NCI-H1694 (cell line): ENCODE data around the gene PRRC2C.
"Not testable (repeated sequence)": the region's sequence is repeated elsewhere in the genome, so short reads cannot be mapped to it uniquely, and the experiment has no call there.

Experiments used
- DNase-seq: peaks from one replicate; lab custom pipeline; 2025; lab: John Stamatoyannopoulos, UW

PRRC2C gene

DNA sequence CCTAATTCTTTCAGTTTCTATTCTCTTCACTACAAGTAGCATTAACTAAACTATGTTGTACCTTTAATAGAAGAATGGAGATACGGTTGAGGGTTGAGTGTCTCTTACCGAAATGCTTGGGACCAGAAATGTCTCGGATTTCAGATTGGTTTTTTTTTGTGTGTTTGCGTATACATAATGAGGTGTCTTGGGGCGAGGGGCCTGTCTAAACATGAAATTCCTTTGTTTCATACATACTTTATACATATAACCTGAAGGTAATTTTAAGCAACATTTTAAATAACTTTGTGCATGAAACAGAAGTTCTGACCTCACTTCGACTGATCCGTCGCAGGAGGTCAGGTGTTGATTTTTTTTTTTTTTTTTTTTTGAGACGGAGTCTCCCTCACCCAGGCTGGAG lies 100.4 kb downstream of the PRRC2C start:
- DNase-seq: no peak

DNA sequence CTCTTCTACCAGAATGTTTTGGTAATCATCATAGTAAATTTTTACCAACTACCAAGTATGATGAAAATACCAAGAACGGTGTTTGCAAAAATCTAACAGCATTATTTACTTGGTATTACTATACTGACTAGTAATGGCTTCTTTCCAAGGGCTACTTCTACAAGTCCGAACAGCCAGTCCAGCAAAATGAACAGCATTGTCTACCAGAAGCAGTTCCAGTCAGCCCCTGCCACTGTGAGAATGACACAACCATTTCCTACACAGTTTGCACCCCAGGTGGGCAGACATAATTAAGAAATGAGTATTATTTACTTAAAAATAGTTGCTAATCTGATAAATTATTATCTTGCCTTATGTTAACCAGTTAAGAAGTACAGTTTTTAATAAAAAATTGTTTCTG lies 102.9 kb downstream of the PRRC2C start:
- DNase-seq: no peak

DNA sequence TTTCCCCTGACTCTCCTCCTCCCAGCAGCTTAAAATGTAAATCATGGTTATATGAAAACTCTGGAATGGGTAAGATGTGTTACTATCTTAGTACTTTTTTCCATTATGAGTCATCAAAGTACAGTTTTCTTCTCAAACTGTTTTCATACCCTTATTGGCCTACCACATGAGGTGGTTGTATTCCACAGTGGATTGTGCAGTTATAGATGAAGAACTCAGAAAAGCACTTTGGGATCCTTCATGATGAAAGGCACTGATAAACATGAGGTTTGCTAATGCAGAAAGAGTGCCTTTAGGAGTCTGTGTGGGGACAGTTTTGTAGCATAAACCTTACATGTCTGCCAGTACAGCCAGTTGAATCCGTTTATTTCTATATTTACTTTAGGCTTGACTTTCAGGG lies 104.7 kb downstream of the PRRC2C start:
- no peak for DNase-seq

DNA sequence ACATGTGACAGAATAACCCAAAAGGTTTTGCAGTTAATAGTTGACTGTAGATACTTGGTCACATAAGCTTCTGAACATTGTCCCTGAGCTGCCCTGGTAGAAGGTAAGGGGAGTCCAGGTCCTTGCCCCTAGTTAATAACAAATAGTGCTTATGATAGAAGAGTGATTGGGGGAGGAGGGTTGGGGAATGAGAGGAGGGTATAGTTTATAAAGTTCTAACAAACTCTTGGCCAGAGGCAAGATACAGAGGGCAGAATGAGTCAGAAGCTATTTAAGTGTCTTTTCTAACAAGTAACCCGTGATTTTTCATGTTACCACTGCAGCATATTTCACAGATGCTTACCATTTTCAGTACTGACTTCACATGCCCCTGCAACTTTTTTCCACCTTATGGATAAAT lies 110.0 kb downstream of the PRRC2C start:
- no peak for DNase-seq

DNA sequence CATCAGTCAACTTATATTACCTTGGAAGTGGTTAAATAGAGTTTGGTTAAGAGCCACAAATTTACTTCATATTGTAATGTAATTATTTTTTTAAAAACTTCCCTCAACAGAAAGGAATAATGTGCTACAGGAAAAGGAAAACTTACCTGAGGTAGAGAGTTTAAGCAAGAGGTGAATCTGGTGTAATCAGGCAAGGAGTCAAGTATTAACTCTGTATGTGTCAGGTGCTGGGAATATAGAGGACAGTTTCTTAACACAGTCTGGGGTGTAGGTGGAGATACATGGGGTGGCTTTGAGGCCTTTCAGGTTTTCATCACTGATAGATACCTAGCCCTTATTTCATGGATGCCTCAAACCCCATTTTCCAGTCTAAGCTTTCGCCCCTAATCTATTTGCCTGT lies 110.8 kb downstream of the PRRC2C start:
- no peak for DNase-seq

DNA sequence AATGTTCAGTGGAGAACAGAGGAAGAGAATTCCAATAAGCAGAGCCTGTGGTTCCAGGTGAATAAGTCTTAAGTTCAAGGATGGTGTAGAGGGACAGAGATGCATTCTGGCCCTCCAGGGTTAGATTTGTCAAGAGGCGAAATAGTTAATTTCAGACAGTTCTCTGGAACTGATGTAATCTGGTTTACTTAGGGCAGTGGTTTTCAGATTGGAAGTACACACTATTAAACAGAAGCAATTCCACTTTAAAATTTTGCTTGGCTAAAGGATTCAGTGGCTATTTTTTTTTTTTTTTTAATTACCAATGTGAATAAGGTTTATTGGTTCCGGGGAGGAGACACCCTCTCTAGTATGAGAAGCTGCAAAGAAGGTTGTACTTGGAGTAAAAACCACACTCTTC lies 111.4 kb downstream of the PRRC2C start:
- DNase-seq: no peak

DNA sequence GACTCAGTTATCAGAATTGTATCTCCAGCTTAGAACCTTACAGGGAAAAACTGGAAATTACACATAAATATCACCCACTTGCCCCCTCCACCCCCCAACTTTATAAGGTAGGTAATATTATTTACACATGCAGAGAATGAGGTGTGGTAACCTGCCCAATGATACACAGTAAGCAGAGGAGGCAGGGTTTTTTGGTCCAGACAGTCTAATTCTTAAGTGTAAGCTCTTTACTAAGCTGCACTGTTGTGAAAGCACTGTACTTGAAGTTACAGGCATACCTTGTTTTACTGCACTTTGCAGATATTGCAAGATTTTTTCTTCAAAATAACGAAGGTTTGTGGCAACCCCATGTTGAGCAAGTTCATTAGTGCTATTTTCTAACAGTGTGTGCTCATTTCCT lies 111.9 kb downstream of the PRRC2C start:
- DNase-seq: no peak

DNA sequence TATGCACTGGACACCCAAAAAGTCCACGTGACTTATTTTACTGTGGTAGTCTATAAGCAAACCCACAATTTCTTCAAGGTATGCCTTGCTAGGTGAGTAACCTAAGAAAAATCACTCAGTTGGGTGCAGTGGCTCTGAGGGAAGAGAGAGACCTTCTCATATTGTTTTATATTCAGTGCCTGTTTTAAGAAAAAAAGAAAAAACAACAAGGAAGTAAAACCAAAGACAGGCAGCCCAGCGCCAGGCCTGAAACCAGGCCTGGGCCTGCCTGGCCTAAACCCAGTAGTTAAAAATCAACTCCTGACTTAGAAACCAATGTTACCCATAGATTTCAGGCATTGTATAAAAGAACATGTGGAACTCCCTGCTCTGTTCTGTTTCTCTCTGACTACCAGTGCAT lies 115.0 kb downstream of the PRRC2C start:
- not testable (repeated sequence) for DNase-seq

DNA sequence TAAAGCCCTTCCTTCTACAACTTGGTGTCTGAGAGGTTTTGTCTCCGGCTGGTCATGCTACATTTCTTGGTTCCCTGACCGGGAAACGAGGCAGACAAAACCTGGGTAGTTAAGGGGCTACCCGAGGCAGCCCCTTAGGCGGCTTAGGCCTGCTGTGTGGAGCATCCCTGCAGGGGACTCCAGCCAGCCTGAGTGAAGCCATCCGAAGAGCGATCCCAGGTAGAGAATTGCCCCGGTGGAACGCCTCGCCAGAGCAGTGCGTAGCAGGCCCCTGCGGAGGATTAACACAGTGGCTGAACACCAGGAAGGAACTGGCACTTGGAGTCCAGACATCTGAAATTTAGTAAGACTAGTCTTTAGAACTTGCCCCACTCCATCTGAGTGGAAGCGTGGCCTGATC lies 115.5 kb downstream of the PRRC2C start:
- no peak for DNase-seq

DNA sequence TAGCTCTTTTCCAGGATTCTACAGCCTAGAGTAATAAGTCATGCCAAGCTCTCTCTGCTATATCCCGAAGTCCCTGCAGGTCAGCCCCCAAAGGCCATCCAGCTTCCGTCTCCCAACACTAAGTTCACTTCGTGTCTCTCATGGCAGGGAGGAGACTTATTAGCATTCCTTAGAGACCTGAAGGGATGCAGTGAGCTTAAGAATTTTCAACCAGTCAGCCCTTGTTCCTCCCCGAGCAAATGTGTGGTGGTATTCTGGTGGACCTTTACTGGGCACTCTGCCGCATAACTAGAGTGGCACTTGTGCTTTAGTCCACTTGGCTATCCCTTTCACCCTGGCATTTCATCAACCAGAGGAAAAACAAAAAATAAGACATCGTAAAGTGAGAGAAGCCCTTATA lies 117.7 kb downstream of the PRRC2C start:
- not testable (repeated sequence) for DNase-seq

DNA sequence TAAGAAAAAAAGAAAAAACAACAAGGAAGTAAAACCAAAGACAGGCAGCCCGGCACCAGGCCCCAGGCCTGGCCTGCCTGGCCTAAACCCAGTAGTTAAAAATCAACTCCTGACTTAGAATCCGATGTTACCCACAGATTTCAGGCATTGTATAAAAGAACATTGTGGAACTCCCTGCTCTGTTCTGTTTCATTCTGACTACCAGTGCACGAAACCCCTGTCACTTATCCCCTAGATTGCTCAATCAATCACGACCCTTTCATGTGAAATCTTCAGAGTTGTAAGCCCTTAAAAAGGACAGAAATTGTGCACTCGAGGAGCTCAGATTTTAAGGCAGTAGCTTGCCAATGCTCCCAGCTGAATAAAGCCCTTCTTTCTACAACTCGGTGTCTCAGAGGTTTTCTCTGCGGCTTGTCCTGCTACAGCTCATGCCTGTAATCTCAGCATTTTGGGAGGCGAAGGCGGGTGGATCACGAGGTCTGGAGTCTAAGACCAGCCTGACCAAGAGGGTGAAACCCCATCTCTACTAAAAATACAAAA lies 121.1 kb downstream of the PRRC2C start:
- DNase-seq: no peak

DNA sequence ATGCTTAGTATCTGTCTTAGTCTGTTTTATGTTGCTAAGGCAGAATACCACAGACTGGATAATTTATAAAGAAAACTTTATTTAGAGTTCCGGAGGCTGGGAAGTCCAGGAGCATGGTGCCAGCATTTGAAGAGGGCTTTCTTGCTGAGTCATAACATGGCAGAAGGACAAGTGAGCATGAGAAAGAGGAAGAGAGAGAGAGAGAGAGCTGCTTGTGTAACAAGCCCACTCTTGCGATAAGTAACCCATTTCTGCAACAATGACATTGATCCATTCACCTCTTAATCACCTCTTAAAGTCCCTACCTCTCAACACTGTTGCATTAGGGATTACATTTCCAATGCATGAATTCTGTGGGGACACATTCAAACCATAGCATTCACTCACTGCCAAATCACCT lies 125.1 kb downstream of the PRRC2C start:
- DNase-seq: no peak

DNA sequence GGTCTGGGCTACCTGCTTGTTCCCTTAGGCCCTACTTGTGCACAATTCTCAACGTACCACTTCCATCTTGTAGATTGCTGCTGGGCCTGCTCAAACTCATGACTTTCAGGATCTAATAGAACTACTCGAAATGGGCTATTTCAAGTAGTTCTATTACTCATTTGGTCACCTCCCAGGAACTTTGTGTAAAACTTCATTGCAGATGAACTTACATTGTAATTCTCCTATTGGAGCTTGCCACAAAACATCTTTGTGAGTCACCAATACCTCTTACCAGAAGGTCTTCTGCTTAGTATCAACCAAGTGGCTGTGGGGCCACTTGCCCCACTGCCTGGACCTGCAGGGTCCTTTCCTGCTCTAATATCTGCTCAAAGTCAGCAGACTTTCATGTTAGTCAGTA lies 126.0 kb downstream of the PRRC2C start:
- no peak for DNase-seq

DNA sequence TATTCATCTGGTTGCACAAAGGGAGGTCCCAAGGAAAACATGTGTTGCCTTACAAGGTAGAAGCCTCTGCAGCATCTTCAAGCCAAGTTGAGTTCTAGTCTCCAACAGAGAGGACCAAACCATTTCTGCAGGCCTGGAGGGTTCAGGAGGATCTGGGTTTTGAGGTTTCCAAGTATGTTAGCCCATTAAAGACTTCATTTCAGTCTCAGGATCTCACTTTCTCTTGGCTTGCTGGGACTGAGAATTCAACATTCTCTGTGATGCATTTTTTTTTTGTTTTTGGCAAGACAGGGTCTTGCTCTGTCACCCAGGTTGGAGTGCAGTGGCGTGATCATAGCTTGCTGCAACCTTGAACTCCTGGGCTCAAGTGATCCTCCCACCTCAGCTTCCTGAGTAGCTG lies 128.0 kb downstream of the PRRC2C start:
- no peak for DNase-seq

DNA sequence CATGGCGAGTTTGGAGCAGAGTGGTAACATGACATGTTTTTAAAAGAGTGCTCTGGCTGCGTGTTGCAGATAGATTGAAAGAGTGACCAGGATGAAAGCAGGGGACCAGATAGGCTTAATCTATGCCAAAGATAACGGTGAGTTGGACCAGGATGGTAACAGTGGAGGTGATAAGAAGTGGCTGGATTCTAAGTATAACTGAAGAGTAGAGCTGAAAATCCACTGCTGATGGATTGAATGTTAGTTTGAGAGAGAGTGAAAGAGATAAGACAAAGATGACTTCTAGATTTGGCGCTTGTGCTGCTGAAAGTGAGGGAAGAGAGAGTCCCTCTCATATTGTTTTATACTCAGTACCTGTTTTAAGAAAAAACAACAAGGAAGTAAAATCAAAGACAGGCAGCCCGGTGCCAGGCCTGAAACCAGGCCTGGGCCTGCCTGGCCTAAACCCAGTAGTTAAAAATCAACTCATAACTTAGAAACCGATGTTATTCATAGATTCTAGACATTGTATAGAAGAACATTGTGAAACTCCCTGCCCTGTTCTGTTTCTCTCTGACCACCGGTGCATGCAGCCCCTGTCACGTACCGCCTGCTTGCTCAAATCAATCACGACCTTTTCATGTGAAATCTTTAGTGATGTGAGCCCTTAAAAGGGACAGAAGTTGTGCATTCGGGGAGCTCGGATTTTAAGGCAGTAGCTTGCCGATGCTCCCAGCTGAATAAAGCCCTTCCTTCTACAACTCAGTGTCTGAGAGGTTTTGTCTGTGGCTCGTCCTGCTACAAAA lies 130.0 kb downstream of the PRRC2C start:
- not testable (repeated sequence) for DNase-seq

DNA sequence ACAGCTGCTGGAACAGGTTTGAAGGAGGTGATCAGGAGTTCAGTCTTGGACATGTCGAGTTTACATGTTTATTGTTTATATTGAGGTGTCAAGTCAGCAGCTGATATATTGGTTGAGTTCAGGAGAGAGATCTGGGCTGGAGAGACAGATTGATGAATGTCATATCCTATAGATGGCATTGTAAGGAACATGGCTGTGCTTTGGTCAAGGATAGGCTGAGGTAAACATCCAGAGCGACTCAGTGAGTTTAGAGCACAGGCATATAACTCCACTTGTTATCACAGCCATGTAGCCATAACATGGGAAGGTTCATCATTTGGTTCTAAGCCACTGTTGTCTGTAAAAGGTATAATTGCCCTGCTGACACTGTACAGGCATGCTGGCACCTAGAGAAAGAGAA lies 131.3 kb downstream of the PRRC2C start:
- no peak for DNase-seq

DNA sequence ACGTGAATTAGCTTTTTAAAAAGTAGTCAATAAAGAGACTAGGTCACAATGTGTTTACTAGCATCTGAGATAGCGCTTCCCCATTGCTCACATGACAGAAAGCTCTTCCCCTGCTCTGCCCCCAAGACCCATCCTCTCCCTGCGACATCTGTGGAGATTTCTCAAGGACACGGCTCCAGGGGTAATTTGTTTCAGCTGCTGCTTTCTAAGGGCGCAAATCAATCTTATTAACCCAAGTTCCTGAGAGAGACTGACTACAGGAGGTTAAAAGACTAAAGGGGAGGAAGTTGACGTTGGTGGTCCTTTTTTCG lies 136.8 kb downstream of the PRRC2C start, which contains the start of gene MYOCOS:
Gene MYOCOS (plus strand): TSS at position 92 of the 311 bp plus-strand sequence. CDS start 1,641 bp downstream, outside the sequence.
- DNase-seq: no peak

DNA sequence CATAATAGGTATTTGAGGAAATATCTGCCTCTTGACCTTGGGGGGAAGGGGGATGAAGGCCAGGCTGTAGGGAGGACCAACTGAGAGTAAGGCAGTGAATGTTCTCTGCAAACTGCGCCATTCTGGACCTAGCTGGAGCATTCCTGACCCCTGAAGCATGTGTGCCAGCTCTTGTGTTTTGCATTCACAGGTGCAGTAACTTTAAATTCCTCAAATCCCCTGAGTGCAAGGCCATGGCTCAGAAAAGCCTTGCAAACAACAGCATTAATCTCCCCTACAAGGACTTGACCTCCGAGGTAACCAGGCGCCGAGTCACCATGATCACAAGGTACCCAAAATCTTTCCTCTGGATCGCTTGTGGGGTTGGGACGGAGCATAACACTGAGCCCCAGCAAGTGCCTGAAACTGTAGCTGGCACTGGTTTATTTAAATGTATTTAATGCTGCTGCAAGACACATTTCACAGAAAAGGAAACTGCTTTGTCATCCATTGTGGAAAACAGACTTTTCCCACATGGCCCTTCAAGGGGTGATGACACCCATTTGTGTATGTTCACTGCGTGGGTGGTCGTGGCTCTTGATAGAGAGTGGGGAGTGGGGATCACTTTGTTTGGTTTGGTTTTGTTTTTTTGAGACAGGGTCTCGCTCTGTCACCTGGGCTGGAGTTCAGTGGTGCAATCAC lies 138.5 kb downstream of the PRRC2C start:
- no peak for DNase-seq

DNA sequence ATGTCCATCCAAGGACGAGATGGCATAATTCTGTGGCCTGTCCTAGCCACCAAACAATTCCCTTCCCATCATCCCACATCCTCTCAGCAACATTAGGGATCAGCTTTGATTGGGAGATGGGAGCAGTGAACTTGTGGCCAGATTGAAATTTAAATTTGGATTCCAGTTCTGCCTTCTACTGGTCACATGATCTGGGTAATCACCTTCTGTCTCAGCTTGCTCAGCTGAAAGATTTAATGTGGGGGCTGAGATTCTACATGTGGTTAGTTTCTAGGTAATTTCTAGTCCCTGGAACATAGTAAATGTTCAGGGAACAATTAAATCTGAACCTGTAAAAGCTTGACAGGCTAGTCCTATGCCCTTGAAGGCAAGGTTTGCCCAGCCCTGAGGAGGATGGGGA lies 139.9 kb downstream of the PRRC2C start:
- no peak for DNase-seq

DNA sequence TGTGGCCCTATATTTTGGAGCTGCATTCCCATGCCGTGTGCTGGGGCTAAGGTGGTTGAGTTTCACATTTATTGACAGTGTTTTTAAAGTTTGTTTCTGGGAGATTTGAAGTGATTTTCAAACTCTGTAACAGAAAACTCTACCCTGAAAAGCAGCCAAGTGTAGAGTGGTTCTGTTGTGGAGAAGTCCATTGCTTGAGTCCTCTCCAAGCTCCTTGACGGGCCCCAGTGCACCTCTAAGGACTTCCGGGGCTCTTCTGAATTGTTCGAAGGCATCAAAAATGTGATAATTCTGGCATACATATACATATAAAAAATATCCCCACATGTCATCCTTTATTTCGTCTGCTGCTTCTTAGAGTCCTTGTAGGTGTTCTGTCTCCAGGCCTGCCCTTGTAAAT lies 141.7 kb downstream of the PRRC2C start:
- no peak for DNase-seq

DNA sequence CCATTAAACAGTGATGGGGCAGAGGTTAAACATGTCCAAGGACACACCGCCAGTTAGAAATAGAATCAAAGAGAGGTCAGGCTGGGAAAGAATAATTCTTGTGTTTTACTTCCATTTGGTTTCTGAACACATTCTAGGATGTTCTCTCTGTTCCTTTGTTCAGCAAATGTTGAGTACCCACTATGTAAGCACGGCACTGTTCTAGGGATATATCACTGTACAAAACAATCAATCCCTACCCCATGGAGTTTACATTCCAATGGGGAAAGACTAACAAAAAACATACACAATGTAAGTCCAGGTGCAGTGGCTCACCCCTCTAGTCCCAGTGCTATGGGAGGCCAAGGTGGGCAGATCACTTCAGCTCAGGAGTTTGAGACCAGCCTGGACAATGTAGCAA lies 142.9 kb downstream of the PRRC2C start:
- DNase-seq: no peak

DNA sequence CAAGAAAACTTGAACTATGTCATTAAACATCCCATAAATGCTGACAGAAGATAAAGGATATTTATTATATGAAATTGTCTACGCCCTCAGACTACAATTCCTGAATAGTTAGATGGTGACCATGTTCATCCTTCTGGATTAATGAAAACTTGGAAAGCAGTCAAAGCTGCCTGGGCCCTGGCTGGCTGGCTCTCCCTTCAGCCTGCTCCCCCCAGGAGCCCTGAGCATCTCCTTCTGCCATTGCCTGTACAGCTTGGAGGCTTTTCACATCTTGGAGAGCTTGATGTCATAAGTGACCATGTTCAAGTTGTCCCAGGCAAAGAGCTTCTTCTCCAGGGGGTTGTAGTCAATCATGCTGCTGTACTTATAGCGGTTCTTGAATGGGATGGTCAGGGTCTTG lies 150.3 kb downstream of the PRRC2C start:
- DNase-seq: no peak

DNA sequence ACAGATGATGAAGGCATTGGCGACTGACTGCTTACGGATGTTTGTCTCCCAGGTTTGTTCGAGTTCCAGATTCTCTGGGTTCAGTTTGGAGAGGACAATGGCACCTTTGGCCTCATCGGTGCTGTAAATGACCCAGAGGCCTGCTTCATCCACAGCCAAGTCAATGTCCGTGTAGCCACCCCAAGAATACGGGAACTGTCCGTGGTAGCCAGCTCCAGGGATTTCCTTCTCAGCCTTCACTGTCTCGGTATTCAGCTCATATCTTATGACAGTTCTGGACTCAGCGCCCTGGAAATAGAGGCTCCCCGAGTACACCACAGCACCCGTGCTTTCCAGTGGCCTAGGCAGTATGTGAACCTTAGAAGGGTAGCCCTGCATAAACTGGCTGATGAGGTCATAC lies 150.8 kb downstream of the PRRC2C start:
- no peak for DNase-seq
